HL-60 (cell line): ENCODE results near the gene AKIRIN1.

Experiments used
- GABPA ChIP-seq: IDR thresholded peaks from 2 replicates; pipeline ENCODE4 v1.6.1; 2012; ENCODE audit warnings: low read depth
- POLR2AphosphoS5 ChIP-seq: IDR thresholded peaks from 2 replicates; pipeline ENCODE4 v1.6.1; 2012; ENCODE audit warnings: low read depth
- SPI1 ChIP-seq: IDR thresholded peaks from 2 replicates; pipeline ENCODE4 v1.6.1; 2012; ENCODE audit warnings: low read depth, mild to moderate bottlenecking, borderline replicate concordance
- TF ChIP-seq, protein P1 (sequence below): IDR thresholded peaks from one replicate; pipeline ENCODE4 v1.5.1; 2011; ENCODE audit warnings: low read length, control low read depth, inconsistent platforms; ENCODE audit not compliant: insufficient read depth

DNA sequence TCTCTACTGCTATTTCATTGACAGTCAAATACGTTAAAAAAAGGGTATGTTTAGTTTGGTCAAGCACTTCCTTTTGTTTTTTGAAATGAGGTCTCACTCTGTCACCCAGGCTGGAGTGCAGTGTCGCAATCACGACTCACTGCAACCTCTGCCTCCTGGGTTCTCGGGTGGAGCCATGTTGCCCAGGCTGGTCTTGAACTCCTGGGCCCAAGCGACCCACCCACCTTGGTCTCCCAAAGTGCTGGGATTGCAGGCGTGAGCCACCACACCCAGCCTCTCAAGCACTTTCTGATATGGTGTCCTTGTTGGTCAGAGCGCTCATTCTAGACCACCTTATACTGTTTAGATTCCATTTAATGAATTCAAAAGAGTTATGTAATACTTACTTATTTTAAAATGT is 28.5 kb upstream of the AKIRIN1 start:
- TF ChIP-seq, protein P1, sequence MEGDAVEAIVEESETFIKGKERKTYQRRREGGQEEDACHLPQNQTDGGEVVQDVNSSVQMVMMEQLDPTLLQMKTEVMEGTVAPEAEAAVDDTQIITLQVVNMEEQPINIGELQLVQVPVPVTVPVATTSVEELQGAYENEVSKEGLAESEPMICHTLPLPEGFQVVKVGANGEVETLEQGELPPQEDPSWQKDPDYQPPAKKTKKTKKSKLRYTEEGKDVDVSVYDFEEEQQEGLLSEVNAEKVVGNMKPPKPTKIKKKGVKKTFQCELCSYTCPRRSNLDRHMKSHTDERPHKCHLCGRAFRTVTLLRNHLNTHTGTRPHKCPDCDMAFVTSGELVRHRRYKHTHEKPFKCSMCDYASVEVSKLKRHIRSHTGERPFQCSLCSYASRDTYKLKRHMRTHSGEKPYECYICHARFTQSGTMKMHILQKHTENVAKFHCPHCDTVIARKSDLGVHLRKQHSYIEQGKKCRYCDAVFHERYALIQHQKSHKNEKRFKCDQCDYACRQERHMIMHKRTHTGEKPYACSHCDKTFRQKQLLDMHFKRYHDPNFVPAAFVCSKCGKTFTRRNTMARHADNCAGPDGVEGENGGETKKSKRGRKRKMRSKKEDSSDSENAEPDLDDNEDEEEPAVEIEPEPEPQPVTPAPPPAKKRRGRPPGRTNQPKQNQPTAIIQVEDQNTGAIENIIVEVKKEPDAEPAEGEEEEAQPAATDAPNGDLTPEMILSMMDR, result no peak
- TF ChIP-seq SPI1 (no peak), POLR2AphosphoS5 (no peak), GABPA (no peak)
